Neuronal stem cell (in vitro differentiated cells): ENCODE measurements around the gene MEIOC.

Experiments used
- DNase-seq: peaks from one replicate; pipeline ENCODE4 v3.0.0-alpha.2; 2013; ENCODE audit warnings: low spot score
- H2AFZ ChIP-seq: one replicate; pipeline ENCODE4 v1.6.1; 2013; ENCODE audit warnings: mild to moderate bottlenecking, low read length, inconsistent platforms
- H2AK5ac ChIP-seq: 2 replicates; pipeline ENCODE4 v1.6.1; 2013; ENCODE audit warnings: low read depth, mild to moderate bottlenecking, inconsistent platforms, low read length, moderate library complexity, mixed read lengths
- H2BK120ac ChIP-seq: 2 replicates; pipeline ENCODE4 v1.6.1; 2013; ENCODE audit warnings: low read depth, mild to moderate bottlenecking, inconsistent platforms, low read length, moderate library complexity, mixed read lengths
- H2BK12ac ChIP-seq: one replicate; pipeline ENCODE4 v1.6.1; 2013; ENCODE audit warnings: low read length, inconsistent platforms
- H2BK15ac ChIP-seq: 2 replicates; pipeline ENCODE4 v1.6.1; 2013; ENCODE audit warnings: mild to moderate bottlenecking, low read length, inconsistent platforms, mixed read lengths
- H2BK5ac ChIP-seq: one replicate; pipeline ENCODE4 v1.6.1; 2013; ENCODE audit warnings: inconsistent platforms, mild to moderate bottlenecking, low read length, moderate library complexity
- H3K14ac ChIP-seq: one replicate; pipeline ENCODE4 v1.6.1; 2013; ENCODE audit warnings: low read length, inconsistent platforms
- H3K18ac ChIP-seq: 2 replicates; pipeline ENCODE4 v1.6.1; 2013; ENCODE audit warnings: low read length, inconsistent platforms
- H3K23ac ChIP-seq: 2 replicates; pipeline ENCODE4 v1.6.1; 2013; ENCODE audit warnings: low read depth, mild to moderate bottlenecking, mixed read lengths, low read length, inconsistent platforms; ENCODE audit not compliant: poor library complexity
- H3K27ac ChIP-seq: replicated peaks from 3 replicates; pipeline ENCODE4 v1.5.1; 2013; ENCODE audit warnings: low read length, inconsistent platforms
- H3K27me3 ChIP-seq, 3 experiments: 2 replicates each; pipeline ENCODE4 v1.6.1; 2013; ENCODE audit warnings: low read length in 3 of 3, mild to moderate bottlenecking in 2 of 3, inconsistent platforms in 1 of 3, low read depth in 1 of 3, mixed read lengths in 1 of 3, moderate library complexity in 1 of 3; ENCODE audit not compliant: control insufficient read depth in 3 of 3, insufficient read depth in 3 of 3
- H3K36me3 ChIP-seq, 2 donors: replicated peaks in 1 of 2; 2 replicates each; pipeline ENCODE4 v1.6.1; 2013; ENCODE audit warnings: low read length in 2 of 2; ENCODE audit not compliant: control insufficient read depth in 2 of 2, insufficient read depth in 2 of 2
- H3K4ac ChIP-seq: 2 replicates; pipeline ENCODE4 v1.6.1; 2013; ENCODE audit warnings: inconsistent platforms, mild to moderate bottlenecking, low read length, moderate library complexity
- H3K4me1 ChIP-seq, 2 donors: 1 replicate in 1 of 2; 2 replicates in 1 of 2; pipeline ENCODE4 v1.6.1; 2013; ENCODE audit warnings: low read length in 2 of 2, low read depth in 1 of 2; ENCODE audit not compliant: control insufficient read depth in 2 of 2, insufficient read depth in 1 of 2
- H3K4me2 ChIP-seq: one replicate; pipeline ENCODE4 v1.6.1; 2013; ENCODE audit warnings: mild to moderate bottlenecking, low read length, inconsistent platforms; ENCODE audit not compliant: insufficient read depth, poor library complexity, severe bottlenecking
- H3K4me3 ChIP-seq, 2 donors: 2 replicates each; pipeline ENCODE4 v1.5.1; 2013; ENCODE audit warnings: low read length in 2 of 2, mild to moderate bottlenecking in 2 of 2, inconsistent platforms in 1 of 2, moderate library complexity in 1 of 2
- H3K79me1 ChIP-seq: one replicate; pipeline ENCODE4 v1.6.1; 2013; ENCODE audit warnings: low read depth, mild to moderate bottlenecking, inconsistent platforms, low read length, moderate library complexity
- H3K9ac ChIP-seq: one replicate; pipeline ENCODE4 v1.6.1; 2013; ENCODE audit warnings: mild to moderate bottlenecking, low read depth, low read length, inconsistent platforms; ENCODE audit not compliant: poor library complexity
- H3K9me3 ChIP-seq, 2 donors: replicated peaks in 1 of 2; 2 replicates each; pipeline versions ENCODE3 to v1.6.1; 2013; ENCODE audit warnings: low read length in 2 of 2, mild to moderate bottlenecking in 2 of 2, inconsistent platforms in 1 of 2, low read depth in 1 of 2, mixed read lengths in 1 of 2, moderate library complexity in 1 of 2; ENCODE audit not compliant: control insufficient read depth in 2 of 2, insufficient read depth in 1 of 2
- H4K8ac ChIP-seq: one replicate; pipeline ENCODE4 v1.6.1; 2013; ENCODE audit warnings: low read depth, mild to moderate bottlenecking, inconsistent platforms, low read length, moderate library complexity
- H4K91ac ChIP-seq: one replicate; pipeline ENCODE4 v1.6.1; 2013; ENCODE audit warnings: low read length, low read depth, mild to moderate bottlenecking, inconsistent platforms; ENCODE audit not compliant: poor library complexity
- WGBS, 2 donors: extraction: QIAGEN DNeasy Blood & Tissue Kit; methylation state at CpG; one replicate each; pipeline ENCODE4 v1.1.7; 2013; ENCODE audit warnings: missing lambda C conversion rate in 2 of 2, mixed read lengths in 1 of 2; ENCODE audit not compliant: insufficient read length in 2 of 2, insufficient replicate concordance in 1 of 2; ENCODE audit errors: extremely low coverage in 2 of 2; 5-methylcytosine and 5-hydroxymethylcytosine counted together

The MEIOC gene

DNA sequence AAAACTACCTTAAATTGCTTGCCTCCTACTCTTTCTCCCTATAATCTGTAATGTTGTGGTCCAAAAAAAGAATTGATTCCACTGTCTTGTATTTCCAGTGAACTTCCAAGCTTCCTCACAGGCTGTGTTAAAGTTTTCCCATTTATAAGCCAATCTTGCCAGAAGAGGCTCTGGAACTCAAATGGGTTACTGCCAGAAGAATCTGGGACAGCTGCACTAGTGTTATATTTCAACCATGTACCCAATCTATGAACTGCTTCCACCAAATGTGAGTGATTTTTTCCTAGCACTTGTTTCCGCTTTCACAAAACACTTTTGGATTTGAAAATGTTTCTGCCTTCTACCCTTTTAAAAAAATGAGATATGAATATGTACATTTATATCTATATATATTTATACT lies 31.5 kb downstream of the MEIOC start:
- H2BK12ac ChIP-seq, result no peak overlapping the region
- peaks cover 2% of the 10 kb centered on the region in 2 donors for H3K4me1 ChIP-seq
- H2BK5ac ChIP-seq, result no peak overlapping the region
- H2BK120ac ChIP-seq, result no peak overlapping the region
- H2BK15ac ChIP-seq, result no peak overlapping the region
- no CpG with 5 or more reads among the region's 1 CpG for WGBS, 2 donors
- no peak overlapping the region for H3K4me3 ChIP-seq
- DNase-seq, result no peak
- no peak overlapping the region for H4K91ac ChIP-seq
- no peak overlapping the region for H4K8ac ChIP-seq
- H3K79me1 ChIP-seq, result peaks cover 4% of the 10 kb centered on the region
- H3K9me3 ChIP-seq, result no peaks in the 10 kb centered on the region
- H3K27ac ChIP-seq, result no peak overlapping the region
- H3K9ac ChIP-seq, result no peak overlapping the region
- no peaks in the 10 kb centered on the region for H3K27me3 ChIP-seq
- no peak overlapping the region for H3K18ac ChIP-seq
- H3K36me3 ChIP-seq, result peaks cover 2 to 42% of the 10 kb centered on the region in 2 donors
- no peak overlapping the region for H2AFZ ChIP-seq
- H3K4ac ChIP-seq, result no peak overlapping the region
- H3K23ac ChIP-seq, result no peak overlapping the region
- H2AK5ac ChIP-seq, result no peak overlapping the region
- no peak overlapping the region for H3K14ac ChIP-seq
- no peak overlapping the region for H3K4me2 ChIP-seq

GRCh38 chr17:44688200-44688599 lies 31.9 kb downstream of the MEIOC start:
- Histone ChIP-seq H3K9me3 (no peaks in the 10 kb centered on the region), H2BK15ac (no peak overlapping the region), H2BK12ac (no peak overlapping the region), H4K91ac (no peak overlapping the region), H3K4me2 (no peak overlapping the region), H2AFZ (no peak overlapping the region), H3K27me3 (no peaks in the 10 kb centered on the region), H3K27ac (no peak overlapping the region), H3K14ac (no peak overlapping the region), H3K23ac (no peak overlapping the region), H3K4me3 (peak overlapping the region in 1 of 2 donors; percentile 95), H2BK5ac (no peak overlapping the region), H3K4me1 (peaks cover 2% of the 10 kb centered on the region in 2 donors), H3K9ac (no peak overlapping the region), H2AK5ac (no peak overlapping the region), H2BK120ac (no peak overlapping the region), H3K79me1 (peaks cover 4% of the 10 kb centered on the region), H3K36me3 (peaks cover 2 to 37% of the 10 kb centered on the region in 2 donors), H4K8ac (no peak overlapping the region), H3K18ac (no peak overlapping the region), H3K4ac (no peak overlapping the region)
- no peak for DNase-seq
- no CpG with 5 or more reads among the region's 2 CpGs for WGBS, 2 donors

DNA sequence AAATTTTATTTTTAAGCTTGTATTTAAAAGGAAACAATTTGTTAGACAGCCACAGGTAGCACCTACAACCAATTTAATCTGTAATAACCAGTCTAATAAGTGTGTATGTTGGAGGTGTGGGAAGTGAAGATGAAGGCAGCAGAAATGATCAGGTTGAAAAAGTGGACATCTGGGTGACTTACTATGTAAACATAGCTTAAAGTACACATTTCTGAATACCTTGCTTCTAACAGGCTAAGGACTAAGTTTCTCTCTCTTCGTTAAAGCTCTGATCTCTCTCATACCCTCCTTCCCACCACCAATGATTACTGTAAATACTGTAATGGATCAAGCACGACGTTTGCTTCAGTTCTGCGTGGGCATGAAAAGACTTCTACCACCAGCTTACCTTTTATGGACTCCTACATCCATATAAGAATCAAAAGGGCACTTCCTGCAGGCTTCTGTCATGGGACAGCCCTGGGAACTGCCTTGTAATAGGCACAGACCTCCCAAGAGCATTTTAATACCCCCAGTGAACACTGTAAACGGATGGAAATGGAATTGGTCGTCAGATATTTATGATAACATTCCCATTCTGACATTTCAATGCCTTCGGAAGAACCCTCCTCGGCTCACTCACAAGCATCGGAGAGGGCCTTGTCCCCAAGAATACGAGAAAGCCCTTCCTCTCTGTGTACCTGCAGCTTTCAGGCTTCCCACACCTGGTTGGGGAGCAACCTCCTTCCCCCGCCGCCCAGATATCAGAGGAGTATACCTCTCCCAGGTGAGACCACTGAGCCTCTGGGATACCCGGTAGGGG lies 32.6 kb downstream of the MEIOC start:
- Histone ChIP-seq H3K79me1 (peaks cover 4% of the 10 kb centered on the region), H2AK5ac (no peak overlapping the region), H4K8ac (peak overlapping the region; percentile 99), H3K18ac (peak overlapping the region; percentile 87), H3K4ac (no peak overlapping the region), H4K91ac (no peak overlapping the region), H3K4me3 (peak overlapping the region; percentile 87 to 95), H2BK12ac (no peak overlapping the region), H3K27me3 (no peaks in the 10 kb centered on the region), H3K9ac (peak overlapping the region; percentile 94), H3K23ac (no peak overlapping the region), H3K36me3 (peaks cover 0 to 31% of the 10 kb centered on the region in 2 donors), H3K27ac (peak overlapping the region; percentile 26), H3K4me2 (peak overlapping the region; percentile 77), H2BK15ac (no peak overlapping the region), H2AFZ (peak overlapping the region; percentile 85), H3K9me3 (no peaks in the 10 kb centered on the region), H3K14ac (no peak overlapping the region), H2BK5ac (peak overlapping the region; percentile 83), H3K4me1 (peaks cover 2% of the 10 kb centered on the region in 2 donors), H2BK120ac (no peak overlapping the region)
- no CpG with 5 or more reads among the region's 13 CpGs for WGBS, 2 donors
- no peak for DNase-seq

- Histone ChIP-seq H2AFZ (peak within 1 kb of the TSS; percentile 85), H3K14ac (no peak within 1 kb of the TSS), H3K4ac (no peak within 1 kb of the TSS), H4K8ac (peak within 1 kb of the TSS; percentile 99), H3K4me2 (peak within 1 kb of the TSS; percentile 77), H3K4me3 (peak within 1 kb of the TSS; percentile 87 to 95), H3K79me1 (peaks cover 4% of the 10 kb centered on the region), H3K9ac (peak within 1 kb of the TSS; percentile 94), H3K27me3 (no peaks in the 10 kb centered on the region), H3K36me3 (peaks cover 0 to 25% of the 10 kb centered on the region in 2 donors), H4K91ac (no peak within 1 kb of the TSS), H2BK5ac (peak within 1 kb of the TSS; percentile 83), H3K4me1 (peaks cover 2% of the 10 kb centered on the region in 2 donors), H2AK5ac (no peak within 1 kb of the TSS), H2BK12ac (no peak within 1 kb of the TSS), H3K27ac (peak within 1 kb of the TSS; percentile 74), H3K23ac (peak within 1 kb of the TSS; percentile 81), H3K18ac (peak within 1 kb of the TSS; percentile 88), H3K9me3 (no peaks in the 10 kb centered on the region), H2BK15ac (no peak within 1 kb of the TSS), H2BK120ac (no peak within 1 kb of the TSS)
- WGBS, 2 donors, result no CpG with 5 or more reads among the region's 51 CpGs
- DNase-seq, result peak; percentile 90
These were observed 33.4 kb downstream of the MEIOC start, which contains the start of gene CCDC43 for GRCh38 chr17:44689477-44690217. TSS of gene CCDC43 (minus strand) at chr17:44689776. CDS start at chr17:44689753, 23 bp downstream.
